Lower lobe of right lung (tissue), 2 donors: ENCODE measurements around the gene SPINK5. TPM values are rescaled to one million over a fixed set of nuclear protein-coding genes. Genes with fewer than 3 reads are reported as not detected.
A peak's percentile ranks its signal among the peaks of the same experiment; 100 is the strongest.

Experiments used
- ATAC-seq, 2 donors: fragments of 200-7000 bp; cut with Tn5 transposase; one replicate each; pipeline ENCODE4 v1.9.1; 2020 to 2022; ENCODE audit warnings: mild to moderate bottlenecking in 2 of 2, moderate library complexity in 2 of 2
- DNase-seq: peaks from one replicate; pipeline ENCODE4 v3.0.0-alpha.2; 2020
- H3K27ac ChIP-seq: fragments of 200-600 bp; one replicate; pipeline ENCODE4 v1.8.0; 2022
- H3K27me3 ChIP-seq: fragments of 200-600 bp; one replicate; pipeline ENCODE4 v1.8.0; 2022; ENCODE audit warnings: low read depth
- H3K36me3 ChIP-seq: fragments of 200-600 bp; one replicate; pipeline ENCODE4 v1.8.0; 2022; ENCODE audit warnings: mild to moderate bottlenecking
- H3K4me1 ChIP-seq: fragments of 200-600 bp; one replicate; pipeline ENCODE4 v1.8.0; 2022
- H3K4me3 ChIP-seq: fragments of 200-600 bp; one replicate; pipeline ENCODE4 v1.8.0; 2022; ENCODE audit warnings: mild to moderate bottlenecking
- H3K9me3 ChIP-seq: fragments of 200-600 bp; one replicate; pipeline ENCODE4 v1.8.0; 2022
- intact Hi-C: fragments of 100-400 bp; cut with DNase I; formaldehyde crosslinking; loops from one replicate; pipeline ENCODE4 v1.11.0; 2022
- total RNA-seq: library from RNA; stranded (reverse); fragmentation: NEBNext Ultra II Directional; extraction: Animal tissue kit (Norgen Biotek cat#: 25700); gene quantifications from one replicate; pipeline ENCODE4 v1.2.1, GENCODE V29; 2021
- TF ChIP-seq, protein P1 (sequence below): fragments of 200-600 bp; IDR thresholded peaks from one replicate; pipeline ENCODE4 v1.8.0; 2022; ENCODE audit warnings: antibody characterized with exemption, mild to moderate bottlenecking
- donor health status: DM: no; HTN: yes; CAD: no; lungs with severe emphysema.

Gene SPINK5
- total RNA-seq, 1 donor from 2014 or later, result 2.1 TPM

DNA sequence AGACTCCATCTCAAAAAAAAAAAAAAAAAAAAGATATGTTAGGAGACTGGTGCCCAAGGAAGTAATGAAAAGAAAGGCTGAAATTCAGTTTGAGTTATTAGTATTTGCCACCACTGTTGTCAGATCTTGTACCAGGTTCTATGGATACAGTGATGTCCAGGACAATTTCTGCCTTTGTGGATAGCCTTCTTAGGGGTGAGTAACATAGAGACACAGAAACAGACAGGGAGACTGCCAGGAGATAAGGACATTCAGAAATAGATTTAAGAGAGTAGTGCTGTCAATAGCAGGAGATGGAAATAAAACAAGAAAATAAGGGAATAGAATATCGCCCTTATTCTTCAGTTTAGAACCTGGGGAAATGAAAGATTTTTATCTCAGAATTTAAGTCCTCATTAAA, 98.3 kb downstream of the SPINK5 start:
- TF ChIP-seq, protein P1, sequence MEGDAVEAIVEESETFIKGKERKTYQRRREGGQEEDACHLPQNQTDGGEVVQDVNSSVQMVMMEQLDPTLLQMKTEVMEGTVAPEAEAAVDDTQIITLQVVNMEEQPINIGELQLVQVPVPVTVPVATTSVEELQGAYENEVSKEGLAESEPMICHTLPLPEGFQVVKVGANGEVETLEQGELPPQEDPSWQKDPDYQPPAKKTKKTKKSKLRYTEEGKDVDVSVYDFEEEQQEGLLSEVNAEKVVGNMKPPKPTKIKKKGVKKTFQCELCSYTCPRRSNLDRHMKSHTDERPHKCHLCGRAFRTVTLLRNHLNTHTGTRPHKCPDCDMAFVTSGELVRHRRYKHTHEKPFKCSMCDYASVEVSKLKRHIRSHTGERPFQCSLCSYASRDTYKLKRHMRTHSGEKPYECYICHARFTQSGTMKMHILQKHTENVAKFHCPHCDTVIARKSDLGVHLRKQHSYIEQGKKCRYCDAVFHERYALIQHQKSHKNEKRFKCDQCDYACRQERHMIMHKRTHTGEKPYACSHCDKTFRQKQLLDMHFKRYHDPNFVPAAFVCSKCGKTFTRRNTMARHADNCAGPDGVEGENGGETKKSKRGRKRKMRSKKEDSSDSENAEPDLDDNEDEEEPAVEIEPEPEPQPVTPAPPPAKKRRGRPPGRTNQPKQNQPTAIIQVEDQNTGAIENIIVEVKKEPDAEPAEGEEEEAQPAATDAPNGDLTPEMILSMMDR, result no peak
- Histone ChIP-seq H3K27ac (no peak overlapping the region), H3K4me3 (no peak overlapping the region), H3K4me1 (no peaks in the 10 kb centered on the region), H3K27me3 (no peaks in the 10 kb centered on the region), H3K36me3 (no peaks in the 10 kb centered on the region), H3K9me3 (no peaks in the 10 kb centered on the region)
- ATAC-seq, result no peak
- no peak for DNase-seq
- intact Hi-C loops, result no loop called here

DNA sequence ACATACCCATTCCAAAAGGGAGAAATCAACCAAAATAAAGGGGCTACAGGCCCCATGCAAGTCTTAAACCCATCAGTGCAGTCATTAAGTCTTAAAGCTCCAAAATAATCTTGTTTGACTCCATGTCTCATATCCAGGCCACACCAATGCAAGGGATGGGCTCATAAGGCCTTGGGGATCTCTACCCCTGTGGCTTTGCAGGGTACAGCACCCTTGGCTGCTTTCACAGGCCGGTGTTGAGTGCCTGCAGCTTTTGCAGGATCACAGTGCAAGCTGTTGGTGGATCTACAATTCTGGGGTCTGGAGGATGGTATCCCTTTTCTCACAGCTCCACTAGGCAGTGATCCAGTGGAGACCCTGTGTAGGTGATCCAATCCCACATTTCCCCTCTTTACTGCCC, 99.6 kb downstream of the SPINK5 start:
- ATAC-seq, result no peak
- Histone ChIP-seq H3K4me3 (no peak overlapping the region), H3K9me3 (no peaks in the 10 kb centered on the region), H3K4me1 (no peaks in the 10 kb centered on the region), H3K36me3 (no peaks in the 10 kb centered on the region), H3K27ac (no peak overlapping the region), H3K27me3 (no peaks in the 10 kb centered on the region)
- DNase-seq, result no peak
- intact Hi-C loops, result no loop called here
- TF ChIP-seq, protein P1, result no peak

DNA sequence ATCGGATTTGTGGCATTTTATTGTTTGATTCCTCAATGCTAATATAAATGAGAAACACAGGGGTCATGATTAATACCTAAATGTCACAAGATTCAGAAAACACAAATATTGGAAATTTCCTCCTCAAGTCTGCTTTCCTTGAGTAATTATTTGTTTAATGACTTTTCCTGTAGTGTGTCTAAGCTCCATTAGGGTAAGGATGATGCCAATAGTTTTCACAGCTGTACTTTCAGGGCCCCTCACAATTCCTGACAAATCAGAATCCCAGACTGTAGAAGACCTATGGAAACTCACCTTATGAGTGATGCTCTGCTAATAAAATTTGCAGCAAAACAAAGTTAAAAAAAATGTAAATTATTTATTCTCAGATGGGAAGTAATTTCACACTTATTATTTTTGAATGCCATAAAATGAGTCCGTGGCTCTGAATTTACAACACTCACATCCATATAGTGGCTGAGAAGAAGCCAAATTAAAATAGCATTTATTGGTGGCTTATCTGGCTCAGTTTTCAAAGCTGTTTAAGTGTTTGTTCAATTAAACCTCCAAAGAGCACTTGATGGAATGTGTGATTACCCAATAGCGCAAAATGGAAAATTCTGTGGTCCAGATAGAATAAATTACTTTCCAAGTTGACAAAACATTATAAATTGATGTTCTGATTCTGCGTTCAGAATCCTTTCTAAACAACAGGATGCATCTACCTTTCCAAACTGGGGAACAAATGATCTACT, 102.9 kb downstream of the SPINK5 start:
- intact Hi-C loops, result no loop called here
- Histone ChIP-seq H3K27ac (no peak overlapping the region), H3K4me1 (no peaks in the 10 kb centered on the region), H3K27me3 (no peaks in the 10 kb centered on the region), H3K9me3 (no peaks in the 10 kb centered on the region), H3K4me3 (no peak overlapping the region), H3K36me3 (no peaks in the 10 kb centered on the region)
- DNase-seq, result no peak
- TF ChIP-seq, protein P1, result no peak
- ATAC-seq, result peak in 1 of 2 donors; percentile 69

DNA sequence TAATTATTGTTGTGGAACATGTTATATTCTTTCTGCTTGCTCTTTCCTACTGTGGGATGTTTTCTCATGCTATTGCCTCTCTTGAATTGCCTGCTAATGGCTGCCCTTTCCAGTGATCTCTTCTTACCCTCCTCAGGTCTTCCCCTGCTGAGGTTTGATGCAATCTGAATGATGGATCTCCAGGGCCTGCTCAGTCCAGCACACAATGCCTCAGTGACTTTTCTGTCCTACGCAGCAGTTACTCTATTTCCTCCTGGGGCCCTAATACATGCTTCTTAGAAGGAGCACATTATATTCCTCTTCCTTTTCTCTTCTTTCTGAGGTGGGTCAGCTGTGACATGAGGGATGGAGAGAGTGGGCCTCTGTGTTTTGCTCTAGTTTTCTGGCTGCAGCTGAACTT, 104.5 kb downstream of the SPINK5 start, which contains the start of gene SPINK14:
SPINK14 (plus strand) TSS at position 301 of the 400 bp plus-strand sequence. CDS start 1,187 bp downstream, outside the sequence.
- DNase-seq, result no peak
- ATAC-seq, result no peak
- H3K36me3 ChIP-seq, result no peaks in the 10 kb centered on the region
- H3K9me3 ChIP-seq, result no peaks in the 10 kb centered on the region
- TF ChIP-seq, protein P1, result no peak
- H3K4me1 ChIP-seq, result no peaks in the 10 kb centered on the region
- intact Hi-C loops, result no loop called here
- H3K4me3 ChIP-seq, result no peak within 1 kb of the TSS
- H3K27ac ChIP-seq, result no peak within 1 kb of the TSS
- no peaks in the 10 kb centered on the region for H3K27me3 ChIP-seq

DNA sequence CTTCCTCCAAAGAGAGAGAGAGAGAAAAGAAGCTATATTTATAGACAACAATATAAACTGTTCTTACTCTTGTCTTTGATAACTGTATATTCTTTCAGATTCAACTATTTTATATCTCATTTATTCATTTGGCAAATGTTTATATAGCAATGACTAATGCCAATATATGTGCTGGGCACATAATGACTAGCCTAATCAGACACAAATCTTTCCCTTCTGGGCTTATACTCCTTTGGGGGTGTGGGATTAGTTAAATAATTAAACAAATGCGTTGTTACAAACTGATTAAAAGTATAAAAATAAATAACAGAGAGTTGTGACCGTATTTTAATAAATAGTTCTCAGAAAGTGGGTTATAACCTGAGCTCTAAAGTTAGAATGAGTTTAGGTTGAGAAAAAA, 108.6 kb downstream of the SPINK5 start:
- Histone ChIP-seq H3K4me1 (no peaks in the 10 kb centered on the region), H3K27ac (no peak overlapping the region), H3K36me3 (no peaks in the 10 kb centered on the region), H3K4me3 (no peak overlapping the region), H3K27me3 (no peaks in the 10 kb centered on the region), H3K9me3 (no peaks in the 10 kb centered on the region)
- no peak for DNase-seq
- no peak for ATAC-seq
- TF ChIP-seq, protein P1, result no peak
- intact Hi-C loops, result no loop called here
